RCC 7860 (cell line): ENCODE data around the gene TSTD2.
"Not testable (repeated sequence)": the region's sequence is repeated elsewhere in the genome, so short reads cannot be mapped to it uniquely, and the experiment has no call there.

Experiments used
- DNase-seq: peaks from one replicate; pipeline ENCODE4 v3.0.0-alpha.2; 2015; ENCODE audit warnings: low spot score
- FAIRE-seq: peaks from 2 replicates; lab custom pipeline; 2012; peaks lifted over from hg19 to GRCh38; lab: Jason Lieb, UNC

The TSTD2 gene

GRCh38 chr9:97593960-97594359, 39.2 kb downstream of the TSTD2 start:
- DNase-seq = no peak
- FAIRE-seq = no peak

GRCh38 chr9:97592126-97592525, 41.0 kb downstream of the TSTD2 start:
- no peak for DNase-seq
- FAIRE-seq = no peak

- DNase-seq (no peak), FAIRE-seq (no peak)
Observed at GRCh38 chr9:97591535-97591934, 41.6 kb downstream of the TSTD2 start.

- DNase-seq, FAIRE-seq: not testable (repeated sequence)
Observed at GRCh38 chr9:97586909-97587308, 46.3 kb downstream of the TSTD2 start.

- not testable (repeated sequence) for DNase-seq, FAIRE-seq
Observed at GRCh38 chr9:97584778-97585177, 48.4 kb downstream of the TSTD2 start.

- DNase-seq, FAIRE-seq: not testable (repeated sequence)
Observed at GRCh38 chr9:97581590-97581989, 51.6 kb downstream of the TSTD2 start.

- no peak for DNase-seq
- no peak for FAIRE-seq
Observed at GRCh38 chr9:97579914-97580313, 53.3 kb downstream of the TSTD2 start.

GRCh38 chr9:97578846-97579245, 54.3 kb downstream of the TSTD2 start:
- FAIRE-seq (no peak), DNase-seq (no peak)

GRCh38 chr9:97577051-97577450, 56.1 kb downstream of the TSTD2 start:
- DNase-seq = no peak
- no peak for FAIRE-seq

GRCh38 chr9:97575673-97576200, 57.4 kb downstream of the TSTD2 start:
- no peak for FAIRE-seq
- DNase-seq = no peak

GRCh38 chr9:97574921-97575672, 58.1 kb downstream of the TSTD2 start:
- not testable (repeated sequence) for FAIRE-seq, DNase-seq

- DNase-seq, FAIRE-seq: not testable (repeated sequence)
Observed at GRCh38 chr9:97574101-97574571, 59.0 kb downstream of the TSTD2 start.

GRCh38 chr9:97573482-97574073, 59.6 kb downstream of the TSTD2 start:
- FAIRE-seq (no peak), DNase-seq (no peak)

GRCh38 chr9:97572892-97573365, 60.2 kb downstream of the TSTD2 start:
- no peak for FAIRE-seq

GRCh38 chr9:97572196-97572891, 60.8 kb downstream of the TSTD2 start:
- FAIRE-seq (no peak), DNase-seq (no peak)

More at GRCh38 chr9:97572892-97573365, 60.2 kb downstream of the TSTD2 start:
- no peak for DNase-seq

- DNase-seq = no peak
- no peak for FAIRE-seq
Observed at GRCh38 chr9:97571664-97572063, 61.5 kb downstream of the TSTD2 start.

GRCh38 chr9:97570899-97571298, 62.3 kb downstream of the TSTD2 start:
- no peak for DNase-seq
- FAIRE-seq = no peak

- no peak for FAIRE-seq
Observed at GRCh38 chr9:97568461-97569275, 64.5 kb downstream of the TSTD2 start.

GRCh38 chr9:97567894-97568202, 65.3 kb downstream of the TSTD2 start:
- DNase-seq (no peak), FAIRE-seq (no peak)

More at GRCh38 chr9:97568461-97569275, 64.5 kb downstream of the TSTD2 start:
- no peak for DNase-seq

- no peak for DNase-seq
- no peak for FAIRE-seq
Observed at GRCh38 chr9:97567182-97567893, 65.8 kb downstream of the TSTD2 start.
